ENCODE results near the gene OR6B2. TPM values are rescaled to one million over a fixed set of nuclear protein-coding genes. Genes with fewer than 3 reads are reported as not detected.

The OR6B2 gene
- total RNA-seq, 1 donor from 2014 or later: not detected

DNA sequence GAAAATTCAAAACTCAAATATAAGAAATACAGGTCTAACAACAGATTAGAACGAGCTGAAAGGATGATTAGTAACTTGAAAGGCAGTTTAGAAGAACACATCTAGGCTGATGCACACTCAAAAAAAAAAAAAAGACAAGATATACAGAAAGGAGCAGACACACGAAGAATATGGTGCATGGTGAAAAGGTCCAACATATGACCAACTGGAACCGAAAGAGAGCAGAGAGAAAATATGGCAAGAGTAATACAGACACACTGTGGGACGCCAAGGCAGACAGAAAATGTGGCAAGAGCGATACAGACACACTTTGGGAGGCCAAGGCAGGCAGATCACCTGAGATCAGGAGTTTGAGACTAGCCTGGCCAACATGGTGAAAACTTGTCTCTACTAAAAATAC, 44.9 kb downstream of the OR6B2 start:
- H3K27ac Mint-ChIP-seq (ENCODE audit: unreplicated experiment): no peak overlapping the region
- H3K36me3 Mint-ChIP-seq (ENCODE audit: unreplicated experiment): peaks cover 13% of the 10 kb centered on the region

GRCh38 chr2:239984421-239985194, 45.6 kb downstream of the OR6B2 start:
- Mint-ChIP-seq H3K36me3 (ENCODE audit: unreplicated experiment) (peaks cover 13% of the 10 kb centered on the region), H3K9me3 (ENCODE audit: unreplicated experiment) (no peaks in the 10 kb centered on the region), H3K4me1 (ENCODE audit: low read depth, unreplicated experiment) (peaks cover 3% of the 10 kb centered on the region), H3K4me3 (ENCODE audit: unreplicated experiment) (no peak overlapping the region), H3K27ac (ENCODE audit: unreplicated experiment) (peak overlapping the region; percentile 48), H3K27me3 (ENCODE audit: unreplicated experiment) (peaks cover 1% of the 10 kb centered on the region)
- peak; percentile 65 for DNase-seq
- TF ChIP-seq, protein P1, sequence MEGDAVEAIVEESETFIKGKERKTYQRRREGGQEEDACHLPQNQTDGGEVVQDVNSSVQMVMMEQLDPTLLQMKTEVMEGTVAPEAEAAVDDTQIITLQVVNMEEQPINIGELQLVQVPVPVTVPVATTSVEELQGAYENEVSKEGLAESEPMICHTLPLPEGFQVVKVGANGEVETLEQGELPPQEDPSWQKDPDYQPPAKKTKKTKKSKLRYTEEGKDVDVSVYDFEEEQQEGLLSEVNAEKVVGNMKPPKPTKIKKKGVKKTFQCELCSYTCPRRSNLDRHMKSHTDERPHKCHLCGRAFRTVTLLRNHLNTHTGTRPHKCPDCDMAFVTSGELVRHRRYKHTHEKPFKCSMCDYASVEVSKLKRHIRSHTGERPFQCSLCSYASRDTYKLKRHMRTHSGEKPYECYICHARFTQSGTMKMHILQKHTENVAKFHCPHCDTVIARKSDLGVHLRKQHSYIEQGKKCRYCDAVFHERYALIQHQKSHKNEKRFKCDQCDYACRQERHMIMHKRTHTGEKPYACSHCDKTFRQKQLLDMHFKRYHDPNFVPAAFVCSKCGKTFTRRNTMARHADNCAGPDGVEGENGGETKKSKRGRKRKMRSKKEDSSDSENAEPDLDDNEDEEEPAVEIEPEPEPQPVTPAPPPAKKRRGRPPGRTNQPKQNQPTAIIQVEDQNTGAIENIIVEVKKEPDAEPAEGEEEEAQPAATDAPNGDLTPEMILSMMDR (IDR thresholded peaks at IDR 0.05; ENCODE audit: partially characterized antibody, unreplicated experiment): no peak

More for the DNA sequence above, 44.9 kb downstream of the OR6B2 start:
- DNase-seq: no peak
- peaks cover 1% of the 10 kb centered on the region for H3K27me3 Mint-ChIP-seq (ENCODE audit: unreplicated experiment)
- TF ChIP-seq, protein P1 (IDR thresholded peaks at IDR 0.05; ENCODE audit: partially characterized antibody, unreplicated experiment): no peak
- no peaks in the 10 kb centered on the region for H3K9me3 Mint-ChIP-seq (ENCODE audit: unreplicated experiment)
- H3K4me1 Mint-ChIP-seq (ENCODE audit: low read depth, unreplicated experiment): peaks cover 9% of the 10 kb centered on the region
- no peak overlapping the region for H3K4me3 Mint-ChIP-seq (ENCODE audit: unreplicated experiment)

- Mint-ChIP-seq H3K27me3 (ENCODE audit: unreplicated experiment) (peaks cover 4% of the 10 kb centered on the region), H3K36me3 (ENCODE audit: unreplicated experiment) (peaks cover 16% of the 10 kb centered on the region), H3K4me3 (ENCODE audit: unreplicated experiment) (no peak overlapping the region), H3K4me1 (ENCODE audit: low read depth, unreplicated experiment) (no peaks in the 10 kb centered on the region), H3K27ac (ENCODE audit: unreplicated experiment) (no peak overlapping the region), H3K9me3 (ENCODE audit: unreplicated experiment) (no peaks in the 10 kb centered on the region)
- TF ChIP-seq, protein P1 (IDR thresholded peaks at IDR 0.05; ENCODE audit: partially characterized antibody, unreplicated experiment): no peak
- no peak for DNase-seq
Measured at GRCh38 chr2:239983004-239983778, 47.0 kb downstream of the OR6B2 start.

Other genes starting within 250 kb of the OR6B2 start
- gene NDUFA10, start 5.1 kb downstream of the OR6B2 start, total RNA-seq (ENCODE audit: unreplicated experiment): 104 TPM
- not detected for gene OR6B3, start 23.1 kb upstream of the OR6B2 start, total RNA-seq (ENCODE audit: unreplicated experiment)
- gene COPS9, start 105.9 kb upstream of the OR6B2 start, total RNA-seq (ENCODE audit: unreplicated experiment): 121 TPM
- gene OTOS, start 110.2 kb upstream of the OR6B2 start, total RNA-seq (ENCODE audit: unreplicated experiment): not detected